ENCODE results near the gene ARMC9. TPM values are rescaled to one million over a fixed set of nuclear protein-coding genes. Genes with fewer than 3 reads are reported as not detected.

ARMC9 gene
- total and polyA plus RNA-seq, 2 donors (not counting 3 experiments of a cell fraction or from before 2014, with no cell fraction given), result 16.4 to 24.2 TPM

DNA sequence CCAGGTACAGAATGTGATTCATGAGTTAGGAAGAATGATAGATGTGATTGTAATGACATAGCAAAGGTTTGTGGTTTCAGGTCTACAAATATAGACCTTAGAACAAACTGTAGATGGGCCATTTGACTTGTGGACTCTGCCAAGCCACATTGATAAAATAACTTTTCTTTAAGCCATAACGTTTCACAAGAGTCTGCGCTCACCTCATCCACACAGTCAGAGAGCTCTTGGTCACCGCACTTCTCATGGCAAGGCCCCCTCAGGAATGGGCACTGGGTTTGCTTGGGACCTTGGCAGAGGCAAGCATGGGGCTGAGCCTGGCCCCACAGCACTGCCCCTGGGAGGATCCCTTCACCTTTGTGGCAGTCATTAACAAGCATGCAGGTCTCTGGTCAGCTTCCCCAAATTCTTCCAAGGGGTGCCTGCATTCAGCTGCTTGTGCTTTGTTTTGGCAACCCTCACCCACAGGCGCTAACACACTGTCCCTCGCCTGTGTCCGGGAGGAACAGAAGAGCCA lies 14.0 kb downstream of the ARMC9 start:
- no peak overlapping the region for H3K27ac ChIP-seq (ENCODE audit: insufficient read depth, low read depth, low read length)
- H4K20me1 ChIP-seq (replicated peaks; ENCODE audit: control insufficient read depth, extremely low read depth, insufficient read depth, low read length), result no peaks in the 10 kb centered on the region
- H3K4me2 ChIP-seq (ENCODE audit: insufficient read depth, low read length), result no peak overlapping the region
- H3K4me3 ChIP-seq (replicated peaks in 1 of 3; ENCODE audit: insufficient read depth in 1 of 3, low read depth in 1 of 3, low read length in 3 of 3), result no peak overlapping the region
- ChIA-PET CTCF (interaction anchor here (2.6 kb wide), 1 partner anchor 20 kb away, joined by 6 read pairs; no protein-coding TSS in a partner anchor), POLR2A (no interaction called here)
- no TSS peak for BruUV-seq (replicated peaks)
- H3K9me1 ChIP-seq (replicated peaks; ENCODE audit: control insufficient read depth, extremely low read depth, insufficient read depth, low read length), result no peaks in the 10 kb centered on the region
- H3K79me2 ChIP-seq (ENCODE audit: control insufficient read depth, insufficient read depth, low read length), result no peaks in the 10 kb centered on the region
- TF ChIP-seq FOS (IDR thresholded peaks at IDR 0.05; ENCODE audit: borderline replicate concordance, insufficient read depth, low read length) (no peak), EZH2 (IDR thresholded peaks at IDR 0.05; ENCODE audit: borderline replicate concordance, low read depth, low read length, severe bottlenecking) (no peak), POLR2A (IDR thresholded peaks at IDR 0.05; ENCODE audit: low read depth, low read length) (no peak), MYC (IDR thresholded peaks at IDR 0.05; ENCODE audit: low read depth, low read length) (no peak), CTCF (IDR thresholded peaks at IDR 0.05; ENCODE audit: extremely low read depth in 1 of 2, insufficient read depth in 1 of 2, low read depth in 1 of 2, low read length in 2 of 2) (no peak)
- TF ChIP-seq, protein P1, sequence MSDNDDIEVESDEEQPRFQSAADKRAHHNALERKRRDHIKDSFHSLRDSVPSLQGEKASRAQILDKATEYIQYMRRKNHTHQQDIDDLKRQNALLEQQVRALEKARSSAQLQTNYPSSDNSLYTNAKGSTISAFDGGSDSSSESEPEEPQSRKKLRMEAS (IDR thresholded peaks at IDR 0.05; ENCODE audit: insufficient read depth, insufficient read length), result no peak
- H3K27me3 ChIP-seq (ENCODE audit: control insufficient read depth in 2 of 2, insufficient read depth in 2 of 2, low read length in 2 of 2), result no peaks in the 10 kb centered on the region
- DNase-seq (ENCODE audit: low read depth, low spot score), result no peak
- no peak overlapping the region for H2AFZ ChIP-seq (ENCODE audit: low read depth, low read length)
- peaks cover 0 to 3% of the 10 kb centered on the region in 2 experiments for H3K36me3 ChIP-seq (ENCODE audit: control insufficient read depth in 2 of 2, extremely low read depth in 1 of 2, insufficient read depth in 2 of 2, low read length in 2 of 2)
- no peaks in the 10 kb centered on the region for H3K9me3 ChIP-seq (replicated peaks; ENCODE audit: control insufficient read depth, insufficient read depth, low read length)
- no peak overlapping the region for H3K9ac ChIP-seq (replicated peaks; ENCODE audit: extremely low read depth, insufficient read depth, low read length)
- FAIRE-seq, result no peak
- dilution Hi-C loops (cut with MboI; ENCODE audit: extremely low pct_ligation_motif_present, low sequenced_read_pairs), result no loop called here
- H3K4me1 ChIP-seq (ENCODE audit: control insufficient read depth, extremely low read depth, insufficient read depth, low read length), result no peaks in the 10 kb centered on the region
- intact Hi-C loops (cut with micrococcal nuclease), result no loop called here

All from endothelial cell of umbilical vein (primary cell).